Memory B cell (primary cell): Measurements from ENCODE around the gene MTOR.

ENCODE experiments used
- ATAC-seq: fragments of 150-1000 bp; cut with Tn5 transposase; 2 replicates; pipeline ENCODE4 v1.10.0; 2021; ENCODE audit warnings: low read depth, mild to moderate bottlenecking, moderate library complexity
- DNase-seq, 2 donors: peaks; one replicate each; pipeline ENCODE4 v3.0.0; 2022; ENCODE audit warnings: low spot score in 2 of 2
- H3K27ac Mint-ChIP-seq: one replicate; pipeline ENCODE4 v1.8.0; 2022; ENCODE audit warnings: mild to moderate bottlenecking, moderate library complexity, mixed read lengths
- H3K27me3 Mint-ChIP-seq: one replicate; pipeline ENCODE4 v1.8.0; 2022; ENCODE audit warnings: mixed read lengths
- H3K36me3 Mint-ChIP-seq: one replicate; pipeline ENCODE4 v1.8.0; 2022; ENCODE audit warnings: mild to moderate bottlenecking, mixed read lengths
- H3K4me1 Mint-ChIP-seq: one replicate; pipeline ENCODE4 v1.8.0; 2022; ENCODE audit warnings: mixed read lengths
- H3K4me3 Mint-ChIP-seq: one replicate; pipeline ENCODE4 v1.8.0; 2022; ENCODE audit warnings: mild to moderate bottlenecking, moderate library complexity, mixed read lengths
- H3K9me3 Mint-ChIP-seq: one replicate; pipeline ENCODE4 v1.8.0; 2022; ENCODE audit warnings: mixed read lengths

Gene MTOR

GRCh38 chr1:11216074-11216473 lies 46.3 kb downstream of the MTOR start:
- no peak for ATAC-seq
- no peak overlapping the region for H3K27ac Mint-ChIP-seq
- no peaks in the 10 kb centered on the region for H3K9me3 Mint-ChIP-seq
- H3K27me3 Mint-ChIP-seq, result no peaks in the 10 kb centered on the region
- DNase-seq, result no peak
- no peak overlapping the region for H3K4me3 Mint-ChIP-seq
- H3K4me1 Mint-ChIP-seq, result peaks cover 5% of the 10 kb centered on the region
- peaks cover 53% of the 10 kb centered on the region for H3K36me3 Mint-ChIP-seq

DNA sequence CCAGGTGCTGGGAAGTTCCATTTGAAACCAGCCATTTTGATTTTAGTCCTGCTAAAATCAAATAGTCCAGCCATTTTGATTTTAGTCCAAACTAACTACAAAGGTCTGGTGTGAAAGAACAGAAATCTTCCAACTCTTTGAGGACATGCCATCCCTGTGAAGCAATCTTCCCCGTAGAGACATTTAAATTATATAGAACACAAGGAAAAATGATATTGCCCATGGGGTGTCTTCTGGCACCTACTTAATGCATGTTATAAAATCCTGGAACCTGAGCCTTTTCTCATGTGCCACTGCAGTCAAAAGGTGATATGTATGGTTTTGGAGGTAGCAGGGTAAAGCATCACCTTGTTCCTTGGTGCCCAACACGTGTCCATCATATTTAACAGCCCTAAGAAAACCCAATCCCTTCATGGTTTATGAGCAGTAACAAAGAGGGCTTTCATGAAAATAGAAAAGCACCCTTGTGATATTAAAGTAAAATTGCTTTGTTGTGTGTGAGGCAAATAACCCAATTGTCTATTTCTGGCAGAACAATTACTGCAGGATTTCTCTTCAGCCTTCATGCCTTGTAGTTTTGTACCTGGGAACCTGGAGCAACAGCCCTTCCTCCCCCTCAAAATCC lies 46.9 kb downstream of the MTOR start:
- Mint-ChIP-seq H3K36me3 (peaks cover 54% of the 10 kb centered on the region), H3K4me1 (peaks cover 2% of the 10 kb centered on the region)

DNA sequence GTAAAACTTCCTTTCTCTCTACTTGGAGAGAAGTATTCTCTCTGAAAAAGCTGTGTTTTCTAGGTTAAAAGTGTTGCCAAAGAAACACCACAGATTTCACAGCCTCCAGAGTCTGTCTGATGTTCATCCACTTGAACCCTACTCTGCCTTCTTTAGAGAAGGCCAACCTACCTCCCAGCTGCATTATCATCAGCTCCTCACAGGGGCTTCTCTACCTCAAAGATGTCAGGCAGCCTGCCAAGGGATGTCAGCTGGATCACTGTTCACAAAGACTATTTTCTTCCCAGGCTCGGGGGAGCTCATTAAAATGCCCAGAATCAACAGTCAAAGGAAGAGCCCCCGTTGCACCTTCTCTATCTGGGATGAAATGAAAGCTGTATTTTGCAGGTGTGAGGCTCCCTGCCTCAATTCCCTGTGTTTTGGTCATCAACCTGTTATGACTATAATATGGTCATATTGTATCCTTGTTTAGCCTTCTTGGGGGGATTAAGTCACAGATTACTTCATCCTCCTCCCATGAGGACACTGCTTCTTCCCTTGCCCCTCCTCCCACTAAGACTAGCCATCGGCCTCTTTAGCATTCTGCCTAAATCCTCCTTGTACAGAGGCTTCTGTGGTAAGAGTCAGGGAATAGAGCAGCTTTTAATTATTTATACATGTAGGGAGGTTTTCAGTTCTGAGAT lies 47.5 kb downstream of the MTOR start:
- Mint-ChIP-seq H3K27ac (no peak overlapping the region), H3K9me3 (no peaks in the 10 kb centered on the region)

More for the DNA sequence above, 46.9 kb downstream of the MTOR start:
- Mint-ChIP-seq H3K4me3 (no peak overlapping the region), H3K27ac (no peak overlapping the region), H3K27me3 (no peaks in the 10 kb centered on the region), H3K9me3 (no peaks in the 10 kb centered on the region)
- DNase-seq (no peak), ATAC-seq (no peak)

DNA sequence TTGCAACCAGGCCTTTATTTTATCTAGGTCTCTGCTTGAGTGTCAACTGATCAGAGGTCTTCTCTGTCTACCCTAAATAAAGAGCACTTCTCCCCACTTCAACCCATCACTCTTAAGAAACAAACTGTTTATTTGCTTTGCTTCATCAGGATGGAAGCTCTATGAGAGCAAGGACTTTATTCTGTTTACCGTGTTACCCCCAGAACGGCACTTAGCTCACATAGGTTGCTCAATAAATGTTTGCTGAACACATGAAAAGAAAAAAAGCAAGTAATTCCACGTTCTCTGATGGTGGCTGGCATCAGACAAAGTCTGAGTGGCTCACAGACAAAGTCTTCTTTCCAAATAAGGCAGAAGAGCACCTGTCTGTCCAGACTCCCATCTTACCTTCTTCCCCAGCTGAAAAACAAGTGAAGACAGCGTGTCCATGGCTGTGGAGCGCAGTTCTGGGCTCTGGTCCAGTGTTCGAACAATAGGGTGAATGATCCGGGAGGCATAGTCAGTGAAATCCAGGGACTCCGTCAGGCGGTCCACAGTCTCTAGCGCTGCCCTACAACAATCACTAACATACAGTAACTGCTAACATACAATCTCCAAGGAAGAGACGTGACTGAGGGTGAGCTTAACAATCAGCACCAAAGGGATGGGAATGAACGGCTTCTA lies 50.3 kb downstream of the MTOR start:
- Mint-ChIP-seq H3K4me1 (no peaks in the 10 kb centered on the region), H3K4me3 (no peak overlapping the region), H3K27me3 (no peaks in the 10 kb centered on the region), H3K36me3 (peaks cover 47% of the 10 kb centered on the region), H3K9me3 (no peaks in the 10 kb centered on the region), H3K27ac (peak overlapping the region; percentile 17)
- DNase-seq (no peak), ATAC-seq (no peak)

More for the DNA sequence above, 47.5 kb downstream of the MTOR start:
- peaks cover 53% of the 10 kb centered on the region for H3K36me3 Mint-ChIP-seq
- no peaks in the 10 kb centered on the region for H3K27me3 Mint-ChIP-seq
- H3K4me3 Mint-ChIP-seq, result no peak overlapping the region
- no peaks in the 10 kb centered on the region for H3K4me1 Mint-ChIP-seq
- DNase-seq (no peak), ATAC-seq (no peak)

DNA sequence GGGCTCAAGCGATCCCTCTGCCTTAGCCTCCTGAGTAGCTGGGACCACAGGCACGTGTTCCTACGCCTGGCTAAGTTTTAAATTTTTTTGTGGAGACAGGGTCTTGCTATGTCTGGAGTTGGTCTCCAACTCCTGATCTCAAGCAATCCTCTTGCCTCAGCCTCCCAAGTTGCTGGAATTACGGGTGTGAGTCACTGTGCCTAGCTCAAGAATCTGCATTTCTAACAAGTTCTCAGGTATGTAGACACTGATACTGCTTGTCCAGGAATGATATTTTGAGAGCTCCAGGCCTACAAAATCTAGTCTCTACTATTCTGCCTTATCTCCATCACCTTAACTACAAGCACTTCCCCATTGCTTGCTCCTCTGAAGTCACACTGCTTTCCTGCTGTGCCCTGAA lies 50.9 kb downstream of the MTOR start:
- ATAC-seq (no peak), DNase-seq (no peak)
- H3K36me3 Mint-ChIP-seq, result peaks cover 46% of the 10 kb centered on the region
- no peaks in the 10 kb centered on the region for H3K4me1 Mint-ChIP-seq
- peak overlapping the region; percentile 17 for H3K27ac Mint-ChIP-seq
- no peak overlapping the region for H3K4me3 Mint-ChIP-seq
- no peaks in the 10 kb centered on the region for H3K27me3 Mint-ChIP-seq
- no peaks in the 10 kb centered on the region for H3K9me3 Mint-ChIP-seq

DNA sequence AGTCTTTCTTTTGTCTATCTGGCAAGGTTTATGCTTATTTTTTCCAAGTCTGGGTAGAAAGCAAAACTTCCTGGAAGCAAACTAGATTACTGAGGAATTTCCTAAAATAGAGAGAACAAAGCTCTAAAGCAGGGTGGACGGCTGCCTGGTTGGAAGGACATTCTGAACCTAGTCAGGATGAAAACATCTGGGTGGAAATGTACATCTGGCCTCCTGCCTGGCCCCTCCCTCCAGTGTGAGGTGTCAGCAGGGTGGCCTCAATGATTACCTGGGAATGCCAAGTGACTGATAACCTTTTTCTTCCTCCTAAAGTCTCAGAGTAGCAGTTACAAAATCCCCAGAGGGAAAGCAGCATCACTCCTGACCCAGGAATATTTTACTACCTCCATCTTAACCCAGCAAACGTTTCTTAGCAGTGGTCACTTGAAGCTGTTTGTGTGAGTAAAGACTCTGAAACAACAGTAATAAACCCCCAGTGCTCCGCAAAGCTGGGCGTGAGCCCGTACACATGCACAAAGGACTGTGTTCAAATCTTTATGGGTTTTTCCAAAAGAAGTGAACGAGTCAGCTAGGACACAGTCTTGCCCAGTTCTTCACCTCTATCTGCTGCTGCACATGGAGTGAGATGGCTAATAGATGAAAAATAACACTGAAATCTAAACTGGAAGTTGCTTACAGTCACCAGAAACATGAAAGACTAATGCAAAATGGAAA lies 54.3 kb downstream of the MTOR start:
- Mint-ChIP-seq H3K9me3 (no peaks in the 10 kb centered on the region), H3K27ac (peak overlapping the region; percentile 31), H3K4me1 (no peaks in the 10 kb centered on the region), H3K4me3 (no peak overlapping the region), H3K27me3 (no peaks in the 10 kb centered on the region), H3K36me3 (peaks cover 35% of the 10 kb centered on the region)
- no peak for DNase-seq
- no peak for ATAC-seq

DNA sequence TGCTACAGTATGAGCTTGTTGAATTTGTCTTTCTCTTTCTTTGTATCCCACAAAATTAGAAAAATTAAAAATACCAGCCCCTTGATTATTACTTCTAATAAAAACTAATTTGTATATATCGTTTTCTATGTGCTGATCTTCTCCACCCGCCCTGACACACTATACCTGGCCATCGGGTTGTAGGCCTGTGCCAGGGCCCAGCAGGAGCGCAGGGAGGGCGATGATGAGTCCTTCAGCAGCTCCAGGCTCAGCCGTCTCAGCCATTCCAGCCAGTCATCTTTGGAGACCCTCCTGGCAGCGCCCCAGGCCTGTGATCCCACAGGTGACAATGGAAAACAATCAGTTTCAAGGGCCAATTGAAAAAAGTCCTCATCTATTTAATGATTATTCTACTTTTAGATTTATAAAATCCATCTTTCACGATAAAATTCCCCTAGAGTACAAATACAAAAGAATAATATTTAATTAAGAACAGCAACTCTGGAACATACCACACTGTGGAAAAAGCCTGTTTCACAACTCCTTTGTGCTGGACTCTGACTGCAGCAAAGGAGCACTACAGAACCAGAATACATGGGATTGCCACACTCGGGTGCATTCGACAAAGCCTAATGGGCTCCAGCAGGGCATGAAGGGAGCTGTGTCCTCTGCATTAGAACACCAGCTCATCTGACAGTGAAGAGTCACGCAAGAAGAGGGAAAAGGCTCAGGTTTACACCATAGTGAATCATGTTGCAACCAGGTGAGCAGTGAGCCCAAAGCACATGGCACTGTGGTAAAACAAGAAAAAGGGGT lies 57.8 kb downstream of the MTOR start:
- Mint-ChIP-seq H3K27me3 (no peaks in the 10 kb centered on the region), H3K27ac (no peak overlapping the region), H3K36me3 (peaks cover 20% of the 10 kb centered on the region), H3K4me1 (no peaks in the 10 kb centered on the region), H3K9me3 (no peaks in the 10 kb centered on the region), H3K4me3 (no peak overlapping the region)
- ATAC-seq, result no peak
- DNase-seq, result no peak

DNA sequence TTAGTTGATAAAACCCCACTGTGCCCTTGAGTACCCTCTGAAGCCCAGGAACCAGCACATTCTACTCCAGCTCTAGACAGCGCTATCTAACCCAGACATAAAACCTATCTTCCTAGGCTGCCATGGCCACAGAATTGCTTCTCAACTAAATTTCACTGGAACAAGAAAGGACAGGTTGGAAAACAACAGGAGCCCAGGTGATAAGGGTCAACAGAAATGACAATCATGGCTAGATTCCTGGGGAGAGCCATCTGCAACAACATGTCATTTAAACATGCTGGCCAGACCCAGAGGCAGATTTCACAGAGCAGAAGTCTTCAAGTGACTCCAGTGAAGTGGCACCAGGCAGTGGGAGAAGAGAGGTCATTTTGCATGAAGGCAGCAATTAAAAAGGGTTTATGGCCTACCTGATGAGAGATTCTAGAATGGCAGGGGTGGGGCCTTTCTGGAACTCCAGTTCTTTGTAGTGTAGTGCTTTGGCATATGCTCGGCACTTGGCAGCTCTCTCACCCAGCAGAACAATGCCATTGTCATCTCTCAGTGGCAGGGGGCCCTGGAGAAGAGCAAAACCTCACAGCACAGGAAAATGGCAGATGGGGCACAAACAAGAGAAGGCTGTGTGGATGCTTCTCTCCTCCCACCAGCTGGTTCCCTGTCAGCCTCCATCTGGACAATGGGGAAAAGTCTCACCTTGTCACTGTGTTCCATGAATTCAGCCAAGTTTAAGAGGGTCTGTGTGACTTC lies 63.3 kb downstream of the MTOR start:
- no peak for ATAC-seq
- H3K27ac Mint-ChIP-seq, result peak overlapping the region; percentile 43
- H3K4me3 Mint-ChIP-seq, result no peak overlapping the region

DNA sequence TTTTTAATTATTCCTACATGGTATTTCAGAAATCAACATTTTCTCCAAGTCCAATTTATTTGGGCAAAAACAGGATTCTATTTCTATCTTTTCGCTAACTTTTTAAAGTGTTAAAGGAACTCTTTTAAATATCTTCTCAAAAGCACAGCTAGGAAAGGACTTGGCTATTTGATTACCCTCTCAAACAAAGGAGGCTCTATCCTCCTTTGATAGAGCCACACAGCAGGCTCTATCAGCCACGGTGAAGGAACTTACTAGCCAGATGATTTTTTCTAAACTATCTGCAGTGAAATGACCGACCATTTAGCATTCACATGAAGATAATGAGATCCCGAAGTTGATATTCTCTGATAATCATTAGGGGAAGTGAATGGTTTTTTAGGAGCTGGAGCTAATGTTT lies 64.1 kb downstream of the MTOR start:
- DNase-seq, result no peak
- no peak overlapping the region for H3K27ac Mint-ChIP-seq
- no peaks in the 10 kb centered on the region for H3K27me3 Mint-ChIP-seq
- H3K4me3 Mint-ChIP-seq, result no peak overlapping the region
- H3K4me1 Mint-ChIP-seq, result peaks cover 2% of the 10 kb centered on the region
- no peaks in the 10 kb centered on the region for H3K9me3 Mint-ChIP-seq
- peaks cover 39% of the 10 kb centered on the region for H3K36me3 Mint-ChIP-seq
- no peak for ATAC-seq

More for the DNA sequence above, 63.3 kb downstream of the MTOR start:
- Mint-ChIP-seq H3K36me3 (peaks cover 42% of the 10 kb centered on the region), H3K4me1 (peaks cover 2% of the 10 kb centered on the region), H3K27me3 (no peaks in the 10 kb centered on the region), H3K9me3 (no peaks in the 10 kb centered on the region)
- DNase-seq, result no peak

DNA sequence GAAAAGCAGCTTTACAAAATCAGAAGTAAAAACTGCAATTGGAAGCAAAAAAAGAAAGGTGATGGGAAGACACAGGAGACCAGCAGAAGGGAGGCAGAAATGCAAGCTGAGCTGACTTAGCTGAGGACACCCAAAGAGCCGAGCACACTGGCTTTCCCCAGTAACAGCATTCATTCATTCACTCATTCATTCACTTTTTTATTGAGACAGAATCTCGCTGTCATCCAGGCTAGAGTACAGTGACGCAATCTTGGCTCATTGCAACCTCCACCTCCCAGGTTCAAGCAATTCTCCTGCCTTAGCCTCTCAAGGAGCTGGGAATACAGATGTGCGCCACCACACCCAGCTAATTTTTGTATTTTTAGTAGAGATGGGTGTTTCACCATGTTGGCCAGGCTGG lies 65.0 kb downstream of the MTOR start:
- DNase-seq, result no peak
- Mint-ChIP-seq H3K27me3 (no peaks in the 10 kb centered on the region), H3K4me3 (no peak overlapping the region), H3K9me3 (no peaks in the 10 kb centered on the region), H3K36me3 (peaks cover 41% of the 10 kb centered on the region), H3K4me1 (peaks cover 2% of the 10 kb centered on the region), H3K27ac (no peak overlapping the region)
- no peak for ATAC-seq

DNA sequence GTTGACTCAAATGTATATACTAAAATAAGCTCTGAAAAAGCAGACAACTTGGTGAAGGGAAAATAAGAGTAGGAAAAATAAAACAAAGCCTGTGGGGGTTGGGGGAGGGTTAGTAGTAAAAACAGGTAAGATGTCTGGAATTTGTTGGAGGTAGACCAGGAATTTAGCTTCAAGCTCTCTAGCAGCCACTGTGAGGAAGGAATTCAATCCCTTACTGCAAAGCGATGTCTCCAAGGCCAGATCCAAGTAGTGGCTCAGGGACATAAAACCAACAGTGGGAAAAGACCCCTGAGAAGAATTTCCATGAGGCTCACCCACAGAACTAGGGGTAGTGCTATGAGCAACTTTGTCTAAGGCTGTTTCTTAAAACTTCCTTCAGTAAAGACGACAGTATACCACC lies 65.4 kb downstream of the MTOR start:
- DNase-seq (no peak), ATAC-seq (no peak)
- Mint-ChIP-seq H3K27ac (no peak overlapping the region), H3K4me3 (no peak overlapping the region), H3K4me1 (peaks cover 2% of the 10 kb centered on the region), H3K36me3 (peaks cover 44% of the 10 kb centered on the region), H3K9me3 (no peaks in the 10 kb centered on the region), H3K27me3 (no peaks in the 10 kb centered on the region)

DNA sequence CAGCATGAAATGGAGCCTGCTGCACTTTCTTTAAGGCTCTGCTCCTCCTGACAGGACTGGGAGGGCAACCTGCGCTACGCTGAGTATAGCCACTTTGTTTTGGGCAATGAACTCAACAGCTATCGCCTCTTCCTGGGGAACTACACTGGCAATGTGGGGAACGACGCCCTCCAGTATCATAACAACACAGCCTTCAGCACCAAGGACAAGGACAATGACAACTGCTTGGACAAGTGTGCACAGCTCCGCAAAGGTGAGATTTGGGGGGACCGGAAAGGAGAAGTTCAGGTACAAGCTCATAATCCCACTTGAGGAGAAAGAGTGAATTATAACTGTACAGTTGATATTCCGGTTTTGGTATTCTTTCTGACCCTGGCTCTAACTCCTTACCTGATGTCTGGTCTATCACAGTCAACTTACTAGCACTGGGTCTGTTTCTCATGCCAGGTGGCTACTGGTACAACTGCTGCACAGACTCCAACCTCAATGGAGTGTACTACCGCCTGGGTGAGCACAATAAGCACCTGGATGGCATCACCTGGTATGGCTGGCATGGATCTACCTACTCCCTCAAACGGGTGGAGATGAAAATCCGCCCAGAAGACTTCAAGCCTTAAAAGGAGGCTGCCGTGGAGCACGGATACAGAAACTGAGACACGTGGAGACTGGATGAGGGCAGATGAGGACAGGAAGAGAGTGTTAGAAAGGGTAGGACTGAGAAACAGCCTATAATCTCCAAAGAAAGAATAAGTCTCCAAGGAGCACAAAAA lies 67.8 kb downstream of the MTOR start:
- Mint-ChIP-seq H3K4me3 (no peak overlapping the region), H3K27me3 (no peaks in the 10 kb centered on the region), H3K36me3 (peaks cover 49% of the 10 kb centered on the region), H3K27ac (no peak overlapping the region), H3K9me3 (no peaks in the 10 kb centered on the region), H3K4me1 (peaks cover 2% of the 10 kb centered on the region)
- no peak for ATAC-seq
- no peak for DNase-seq
